HG03558 (cell line): Measurements from ENCODE around the gene CALHM4.

Experiments
- ATAC-seq: cut with Tn5 transposase; IDR thresholded peaks from one replicate; pipeline ENCODE4 v1.9.1; 2021; ENCODE audit warnings: moderate number of reproducible peaks; ENCODE audit not compliant: unreplicated experiment; ENCODE audit errors: extremely low read depth

Gene CALHM4, protein sequence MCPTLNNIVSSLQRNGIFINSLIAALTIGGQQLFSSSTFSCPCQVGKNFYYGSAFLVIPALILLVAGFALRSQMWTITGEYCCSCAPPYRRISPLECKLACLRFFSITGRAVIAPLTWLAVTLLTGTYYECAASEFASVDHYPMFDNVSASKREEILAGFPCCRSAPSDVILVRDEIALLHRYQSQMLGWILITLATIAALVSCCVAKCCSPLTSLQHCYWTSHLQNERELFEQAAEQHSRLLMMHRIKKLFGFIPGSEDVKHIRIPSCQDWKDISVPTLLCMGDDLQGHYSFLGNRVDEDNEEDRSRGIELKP

DNA sequence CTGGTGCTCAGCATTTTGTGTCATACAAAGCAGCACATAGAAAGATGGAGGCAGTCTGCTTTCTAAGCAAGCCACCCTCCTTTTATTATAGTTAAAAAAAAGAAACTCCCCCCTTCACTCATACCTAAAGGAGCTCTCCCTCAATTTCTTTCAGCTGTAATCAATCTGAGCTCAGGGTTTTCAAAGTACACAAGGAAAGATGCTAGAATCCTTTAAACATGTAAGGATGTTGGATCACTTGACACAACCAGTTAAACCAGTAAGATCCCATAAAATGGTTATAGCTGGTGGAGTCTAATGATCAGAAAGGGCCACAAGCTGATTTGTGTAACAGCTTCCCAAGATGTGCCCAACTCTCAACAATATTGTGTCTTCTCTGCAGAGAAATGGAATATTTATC, at the start of gene CALHM4:
Gene CALHM4, plus strand, starts transcription at position 301 of the 400 bp plus-strand sequence. Its CDS starts 43 bp downstream, at position 344.
- no peak for ATAC-seq

GRCh38 chr6:116507324-116507723, 46.2 kb upstream of the CALHM4 start:
- no peak for ATAC-seq

- no peak for ATAC-seq
These were observed 45.0 kb upstream of the CALHM4 start for GRCh38 chr6:116508527-116508926.

DNA sequence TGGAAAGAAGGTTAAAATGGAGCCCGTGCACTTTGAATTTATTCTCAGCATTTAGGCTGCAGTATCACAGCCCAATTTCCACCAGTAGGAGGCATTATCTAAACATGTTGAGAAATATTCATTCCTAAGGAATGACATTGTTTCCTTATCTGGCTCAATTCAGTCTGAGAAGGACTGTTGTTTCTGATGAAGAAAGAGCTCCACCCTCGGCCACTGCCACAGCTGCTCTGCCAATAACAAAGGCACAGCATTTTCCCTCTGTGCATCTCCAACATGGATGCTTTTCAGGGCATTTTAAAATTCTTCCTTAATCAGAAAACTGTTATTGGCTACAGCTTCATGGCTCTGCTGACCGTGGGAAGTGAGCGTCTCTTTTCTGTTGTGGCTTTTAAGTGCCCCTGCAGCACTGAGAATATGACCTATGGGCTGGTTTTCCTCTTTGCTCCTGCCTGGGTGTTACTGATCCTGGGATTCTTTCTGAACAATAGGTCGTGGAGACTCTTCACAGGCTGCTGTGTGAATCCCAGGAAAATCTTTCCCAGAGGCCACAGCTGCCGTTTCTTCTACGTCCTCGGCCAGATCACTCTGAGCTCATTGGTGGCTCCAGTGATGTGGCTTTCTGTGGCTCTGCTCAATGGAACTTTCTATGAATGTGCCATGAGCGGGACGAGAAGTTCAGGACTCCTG, 42.0 kb upstream of the CALHM4 start, which contains the start of gene CALHM5:
Gene CALHM5, plus strand, starts transcription at position 216 of the 687 bp plus-strand sequence. Its CDS starts 58 bp downstream, at position 274.
- no peak for ATAC-seq

GRCh38 chr6:116512111-116512559, 41.4 kb upstream of the CALHM4 start:
- ATAC-seq: no peak

- ATAC-seq: no peak
These were observed 40.8 kb upstream of the CALHM4 start for GRCh38 chr6:116512734-116513133.

DNA sequence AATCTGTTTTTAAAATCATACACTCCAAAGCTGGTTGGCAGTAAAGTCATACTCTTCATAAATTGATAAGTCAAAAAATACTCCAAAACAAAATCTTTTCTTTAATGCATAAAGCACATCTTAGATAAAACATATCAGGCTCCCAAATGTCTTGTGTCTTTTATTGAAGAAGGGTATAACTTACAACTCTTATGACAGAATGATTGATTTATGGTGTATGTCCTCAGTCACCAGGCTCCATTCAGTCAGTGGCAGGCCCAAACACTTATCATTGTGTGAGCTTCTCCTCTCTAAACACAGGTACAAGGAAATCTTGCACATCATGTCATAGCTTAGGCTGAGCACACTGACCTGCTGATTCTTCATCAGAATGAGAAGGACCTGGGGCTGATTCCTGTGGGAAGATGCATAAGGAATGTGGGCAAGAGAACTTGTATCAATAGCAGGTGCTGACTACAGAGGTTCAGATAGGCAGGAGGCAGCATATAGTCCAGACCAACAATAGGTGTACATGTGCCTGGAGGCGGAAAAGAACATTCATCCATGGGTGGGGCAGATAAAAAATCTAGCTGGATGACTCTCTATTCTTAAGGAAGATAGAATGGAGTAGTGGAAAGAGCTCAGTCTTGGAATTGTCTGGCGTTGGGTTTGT, 40.2 kb upstream of the CALHM4 start:
- no peak for ATAC-seq

DNA sequence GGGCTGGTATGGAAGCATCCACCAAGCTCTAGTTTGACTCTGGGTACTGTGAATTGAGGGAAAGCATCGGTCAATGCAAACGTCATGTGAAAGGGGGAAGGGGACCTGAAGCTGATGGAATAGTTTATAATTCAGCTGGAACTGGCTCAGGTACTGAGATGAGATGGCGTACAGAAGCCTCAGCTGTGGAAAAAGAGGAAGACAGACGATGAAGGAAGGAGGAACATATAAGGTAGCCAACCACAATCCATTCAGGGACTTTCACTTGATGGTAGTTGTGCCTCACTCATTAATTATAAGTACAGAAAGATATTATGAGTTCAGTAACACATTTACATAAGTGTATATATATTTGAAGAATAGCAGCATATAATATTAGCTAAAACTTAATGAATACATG, 39.4 kb upstream of the CALHM4 start:
- ATAC-seq: no peak

- no peak for ATAC-seq
These were observed 38.4 kb upstream of the CALHM4 start for GRCh38 chr6:116515141-116515540.

- no peak for ATAC-seq
These were observed 34.8 kb upstream of the CALHM4 start for GRCh38 chr6:116518621-116519368.

DNA sequence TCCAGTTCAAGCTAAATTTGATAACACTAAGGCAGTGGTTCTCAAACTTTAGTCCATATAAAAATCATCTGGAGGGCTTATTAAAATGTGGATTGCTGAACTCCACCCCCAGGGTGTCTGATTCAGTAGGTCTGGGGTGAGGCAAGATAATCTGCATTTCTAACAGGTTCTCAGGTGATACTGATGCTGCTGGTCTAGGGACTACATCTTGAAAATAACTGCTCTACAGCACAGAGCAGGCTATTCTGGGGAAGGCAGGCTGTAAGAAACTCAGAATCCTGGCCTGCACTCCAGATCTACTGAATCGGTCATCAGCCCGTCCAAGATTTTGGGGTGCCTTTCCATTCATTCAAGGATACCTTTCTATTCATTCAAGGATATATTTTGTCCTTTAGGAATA, 30.7 kb upstream of the CALHM4 start:
- no peak for ATAC-seq

DNA sequence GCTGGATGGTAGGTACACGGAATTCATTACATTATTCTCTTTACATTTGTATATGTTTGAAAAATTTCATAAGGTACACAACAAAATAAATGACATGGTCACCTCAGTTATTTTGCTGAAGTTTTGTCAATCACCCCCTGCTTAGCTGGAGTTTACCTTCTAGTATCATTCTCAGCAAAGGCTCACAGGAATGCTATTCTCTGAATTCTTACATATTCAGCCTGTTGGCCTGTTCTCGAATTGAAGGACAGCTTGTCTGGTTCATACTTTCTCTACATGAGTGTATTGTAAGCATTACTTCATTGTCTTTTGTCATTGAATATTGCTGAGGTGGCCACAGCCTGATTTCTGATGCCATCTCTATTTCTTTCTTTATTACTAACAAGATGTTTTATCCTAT, 29.3 kb upstream of the CALHM4 start:
- no peak for ATAC-seq

- ATAC-seq: no peak
These were observed 25.4 kb upstream of the CALHM4 start for GRCh38 chr6:116528133-116528532.

- no peak for ATAC-seq
These were observed 24.8 kb upstream of the CALHM4 start for GRCh38 chr6:116528780-116529179.

GRCh38 chr6:116529466-116530290, 23.9 kb upstream of the CALHM4 start:
- ATAC-seq: no peak

DNA sequence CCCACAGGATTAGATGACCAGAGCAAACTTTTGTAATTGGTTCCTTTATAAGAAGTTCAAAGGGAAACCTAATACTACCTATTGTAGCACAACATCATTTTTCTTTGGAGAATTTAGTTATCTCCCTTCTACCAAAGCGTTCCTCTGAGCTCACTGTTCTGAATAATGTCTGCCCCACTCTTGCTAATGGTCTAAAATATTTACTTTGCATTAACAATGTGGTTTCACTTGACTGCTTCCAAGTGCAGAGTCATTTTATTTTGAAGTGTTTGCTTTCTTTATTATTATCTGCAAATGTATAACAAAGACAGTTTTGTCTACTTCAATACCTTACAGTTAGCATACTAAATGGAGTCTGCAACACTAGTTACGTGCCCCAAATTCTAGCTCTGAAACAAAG, 23.1 kb upstream of the CALHM4 start:
- no peak for ATAC-seq

- ATAC-seq: no peak
These were observed 21.6 kb upstream of the CALHM4 start for GRCh38 chr6:116531675-116532570.

- ATAC-seq: no peak
These were observed 20.2 kb upstream of the CALHM4 start for GRCh38 chr6:116533233-116533957.
